ENCODE data around the gene FRMD1. TPM values are rescaled to one million over a fixed set of nuclear protein-coding genes. Genes with fewer than 3 reads are reported as not detected.

Gene FRMD1
- total and polyA plus RNA-seq, 2 donors (not counting 3 experiments of a cell fraction or from before 2014, with no cell fraction given): not detected

DNA sequence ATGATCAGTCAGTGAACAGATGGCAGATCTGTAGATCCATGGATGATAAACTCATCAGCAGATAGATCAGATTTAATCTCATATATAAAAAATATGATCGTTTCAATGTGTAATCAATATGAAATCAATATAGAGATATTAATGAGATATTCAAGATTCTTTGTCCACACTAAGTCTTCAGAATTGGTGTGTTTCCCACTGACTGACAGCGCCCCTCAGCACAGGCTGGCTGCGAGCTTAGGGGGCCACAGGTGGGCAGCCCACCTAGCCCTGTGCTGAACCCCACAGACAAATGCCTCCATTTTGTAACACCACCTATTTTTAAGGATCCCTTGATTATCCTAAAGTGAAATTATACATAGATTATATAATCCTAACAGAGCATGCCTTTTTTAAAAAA lies 32.3 kb downstream of the FRMD1 start:
- FAIRE-seq (no peak), DNase-seq (ENCODE audit: low read depth, low spot score) (no peak)
- Histone ChIP-seq H3K9ac (replicated peaks; ENCODE audit: extremely low read depth, insufficient read depth, low read length) (no peak overlapping the region), H3K4me3 (replicated peaks in 1 of 3; ENCODE audit: insufficient read depth in 1 of 3, low read depth in 1 of 3, low read length in 3 of 3) (no peak overlapping the region), H3K27ac (ENCODE audit: insufficient read depth, low read depth, low read length) (no peak overlapping the region), H3K9me1 (replicated peaks; ENCODE audit: control insufficient read depth, extremely low read depth, insufficient read depth, low read length) (no peaks in the 10 kb centered on the region), H3K36me3 (ENCODE audit: control insufficient read depth in 2 of 2, extremely low read depth in 1 of 2, insufficient read depth in 2 of 2, low read length in 2 of 2) (no peaks in the 10 kb centered on the region), H2AFZ (ENCODE audit: low read depth, low read length) (no peak overlapping the region), H3K9me3 (replicated peaks; ENCODE audit: control insufficient read depth, insufficient read depth, low read length) (no peaks in the 10 kb centered on the region), H4K20me1 (replicated peaks; ENCODE audit: control insufficient read depth, extremely low read depth, insufficient read depth, low read length) (no peaks in the 10 kb centered on the region), H3K27me3 (ENCODE audit: control insufficient read depth in 2 of 2, insufficient read depth in 2 of 2, low read length in 2 of 2) (no peaks in the 10 kb centered on the region), H3K79me2 (ENCODE audit: control insufficient read depth, insufficient read depth, low read length) (no peaks in the 10 kb centered on the region), H3K4me2 (ENCODE audit: insufficient read depth, low read length) (no peak overlapping the region), H3K4me1 (ENCODE audit: control insufficient read depth, extremely low read depth, insufficient read depth, low read length) (no peaks in the 10 kb centered on the region)
- BruUV-seq (replicated peaks): no TSS peak
- POLR2A ChIA-PET: no interaction called here
- dilution Hi-C loops (cut with MboI; ENCODE audit: extremely low pct_ligation_motif_present, low sequenced_read_pairs) (no loop called here), intact Hi-C loops (cut with micrococcal nuclease) (no loop called here)
- CTCF ChIA-PET: no interaction called here
- no peak for TF ChIP-seq MYC (IDR thresholded peaks at IDR 0.05; ENCODE audit: low read depth, low read length)
- TF ChIP-seq, protein P1, sequence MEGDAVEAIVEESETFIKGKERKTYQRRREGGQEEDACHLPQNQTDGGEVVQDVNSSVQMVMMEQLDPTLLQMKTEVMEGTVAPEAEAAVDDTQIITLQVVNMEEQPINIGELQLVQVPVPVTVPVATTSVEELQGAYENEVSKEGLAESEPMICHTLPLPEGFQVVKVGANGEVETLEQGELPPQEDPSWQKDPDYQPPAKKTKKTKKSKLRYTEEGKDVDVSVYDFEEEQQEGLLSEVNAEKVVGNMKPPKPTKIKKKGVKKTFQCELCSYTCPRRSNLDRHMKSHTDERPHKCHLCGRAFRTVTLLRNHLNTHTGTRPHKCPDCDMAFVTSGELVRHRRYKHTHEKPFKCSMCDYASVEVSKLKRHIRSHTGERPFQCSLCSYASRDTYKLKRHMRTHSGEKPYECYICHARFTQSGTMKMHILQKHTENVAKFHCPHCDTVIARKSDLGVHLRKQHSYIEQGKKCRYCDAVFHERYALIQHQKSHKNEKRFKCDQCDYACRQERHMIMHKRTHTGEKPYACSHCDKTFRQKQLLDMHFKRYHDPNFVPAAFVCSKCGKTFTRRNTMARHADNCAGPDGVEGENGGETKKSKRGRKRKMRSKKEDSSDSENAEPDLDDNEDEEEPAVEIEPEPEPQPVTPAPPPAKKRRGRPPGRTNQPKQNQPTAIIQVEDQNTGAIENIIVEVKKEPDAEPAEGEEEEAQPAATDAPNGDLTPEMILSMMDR (IDR thresholded peaks at IDR 0.05; ENCODE audit: extremely low read depth in 1 of 2, insufficient read depth in 1 of 2, low read depth in 1 of 2, low read length in 2 of 2): no peak
- TF ChIP-seq FOS (IDR thresholded peaks at IDR 0.05; ENCODE audit: borderline replicate concordance, insufficient read depth, low read length): no peak
- TF ChIP-seq GATA2 (IDR thresholded peaks at IDR 0.05; ENCODE audit: insufficient read depth, insufficient read length, low read depth, low read length): no peak
- TF ChIP-seq, protein P2, sequence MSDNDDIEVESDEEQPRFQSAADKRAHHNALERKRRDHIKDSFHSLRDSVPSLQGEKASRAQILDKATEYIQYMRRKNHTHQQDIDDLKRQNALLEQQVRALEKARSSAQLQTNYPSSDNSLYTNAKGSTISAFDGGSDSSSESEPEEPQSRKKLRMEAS (IDR thresholded peaks at IDR 0.05; ENCODE audit: insufficient read depth, insufficient read length): no peak
- TF ChIP-seq POLR2AphosphoS5 (IDR thresholded peaks at IDR 0.05; ENCODE audit: insufficient read depth, low read depth, low read length): no peak
- TF ChIP-seq POLR2A (IDR thresholded peaks at IDR 0.05; ENCODE audit: low read depth, low read length): no peak
- no peak for TF ChIP-seq JUN (IDR thresholded peaks at IDR 0.05; ENCODE audit: borderline replicate concordance, insufficient read depth, insufficient read length, low read depth)
- TF ChIP-seq EZH2 (IDR thresholded peaks at IDR 0.05; ENCODE audit: borderline replicate concordance, low read depth, low read length, severe bottlenecking): no peak
